Neural cell (in vitro differentiated cells): ENCODE measurements around the gene RETN. TPM values are rescaled to one million over a fixed set of nuclear protein-coding genes. Genes with fewer than 3 reads are reported as not detected.

Experiments
- H2AFZ ChIP-seq: fragments of 200-600, 300-800 bp; sonication (generic), shearing (Covaris generic); 2 replicates; pipeline ENCODE4 v1.6.0; 2014; ENCODE audit warnings: low read depth, mild to moderate bottlenecking, antibody characterized with exemption, low read length, moderate library complexity
- H3F3A ChIP-seq: fragments of 200-600 bp; shearing (Covaris generic); 2 replicates; pipeline ENCODE4 v1.6.1; 2016; ENCODE audit warnings: mild to moderate bottlenecking, moderate library complexity, mixed read lengths, antibody characterized with exemption, low read length; ENCODE audit not compliant: insufficient read depth, poor library complexity, severe bottlenecking
- H3K27ac ChIP-seq: fragments of 200-600, 300-800 bp; sonication (generic), shearing (Covaris generic); 2 replicates; pipeline ENCODE4 v1.5.1; 2014; ENCODE audit warnings: mild to moderate bottlenecking, low read length, moderate library complexity
- H3K27me3 ChIP-seq: fragments of 300-800, 200-600 bp; sonication (generic), shearing (Covaris generic); 2 replicates; pipeline ENCODE4 v1.6.0; 2014; ENCODE audit warnings: mild to moderate bottlenecking, low read depth, low read length, moderate library complexity; ENCODE audit not compliant: insufficient read depth
- H3K36me3 ChIP-seq: fragments of 300-800, 200-600 bp; sonication (generic), shearing (Covaris generic); 2 replicates; pipeline ENCODE4 v1.5.1; 2014; ENCODE audit warnings: mild to moderate bottlenecking, antibody characterized with exemption, low read length, moderate library complexity; ENCODE audit not compliant: insufficient read depth
- H3K4me2 ChIP-seq: fragments of 300-800, 200-600 bp; sonication (generic), shearing (Covaris generic); 2 replicates; pipeline ENCODE4 v1.6.0; 2014; ENCODE audit warnings: mild to moderate bottlenecking, low read length
- H3K4me3 ChIP-seq: fragments of 300-800, 200-600 bp; sonication (generic), shearing (Covaris generic); 2 replicates; pipeline ENCODE4 v1.5.1; 2014; ENCODE audit warnings: mild to moderate bottlenecking, low read length, moderate library complexity
- H3K79me2 ChIP-seq: fragments of 200-600 bp; shearing (Covaris generic); replicated peaks from 2 replicates; pipeline ENCODE4 v1.6.0; 2014; ENCODE audit warnings: mild to moderate bottlenecking, low read length, moderate library complexity; ENCODE audit not compliant: insufficient read depth
- H3K9ac ChIP-seq: fragments of 300-800, 200-600 bp; sonication (generic), shearing (Covaris generic); 2 replicates; pipeline ENCODE4 v1.6.1; 2016; ENCODE audit warnings: mild to moderate bottlenecking, low read length, mixed read lengths
- H3K9me2 ChIP-seq: fragments of 200-600 bp; shearing (Covaris generic); 2 replicates; pipeline ENCODE4 v1.6.1; 2016; ENCODE audit warnings: mild to moderate bottlenecking, low read length, mixed read lengths; ENCODE audit not compliant: insufficient read depth
- H3K9me3 ChIP-seq: fragments of 200-600, 300-800 bp; sonication (generic), shearing (Covaris generic); 2 replicates; pipeline ENCODE4 v1.6.1; 2016; ENCODE audit warnings: mild to moderate bottlenecking, mixed run types, low read length, moderate library complexity, mixed read lengths
- H4K20me1 ChIP-seq: fragments of 200-600 bp; shearing (Covaris generic); 2 replicates; pipeline ENCODE4 v1.6.1; 2016; ENCODE audit warnings: mild to moderate bottlenecking, mixed run types; ENCODE audit not compliant: insufficient read depth
- EP300 ChIP-seq: fragments of 450-650 bp; conservative IDR thresholded peaks from 2 replicates; pipeline ENCODE4 v1.6.1; 2014; ENCODE audit warnings: antibody characterized with exemption, mild to moderate bottlenecking, moderate library complexity; ENCODE audit not compliant: poor library complexity, severe bottlenecking
- EZH2 ChIP-seq: fragments of 200-600, 300-800 bp; shearing (Covaris generic), sonication (generic); IDR thresholded peaks from 2 replicates; pipeline ENCODE4 v1.6.1; 2014; ENCODE audit warnings: antibody characterized with exemption, low read length, borderline replicate concordance, mild to moderate bottlenecking; ENCODE audit not compliant: insufficient read depth, poor library complexity, severe bottlenecking
- MXI1 ChIP-seq: fragments of 450-650 bp; conservative IDR thresholded peaks from 2 replicates; pipeline ENCODE4 v1.6.1; 2014; ENCODE audit warnings: antibody characterized with exemption, mild to moderate bottlenecking; ENCODE audit not compliant: poor library complexity, severe bottlenecking
- POLR2AphosphoS5 ChIP-seq: IDR thresholded peaks from 2 replicates; pipeline ENCODE4 v1.6.1; 2012
- RAD21 ChIP-seq: fragments of 450-650 bp; conservative IDR thresholded peaks from 2 replicates; pipeline ENCODE4 v1.6.1; 2014; ENCODE audit warnings: antibody characterized with exemption, mild to moderate bottlenecking, moderate library complexity
- REST ChIP-seq: IDR thresholded peaks from 2 replicates; pipeline ENCODE4 v1.6.1; 2012; ENCODE audit warnings: borderline replicate concordance
- SMC3 ChIP-seq: fragments of 450-650 bp; conservative IDR thresholded peaks from 2 replicates; pipeline ENCODE4 v1.6.1; 2014; ENCODE audit warnings: antibody characterized with exemption, mild to moderate bottlenecking, moderate library complexity; ENCODE audit not compliant: poor library complexity
- TAF1 ChIP-seq: IDR thresholded peaks from 2 replicates; pipeline ENCODE4 v1.6.1; 2012; ENCODE audit warnings: low read depth
- polyA plus RNA-seq: library from polyadenylated mRNA; depleted of rRNA; stranded (reverse); fragments of >200 nt; gene quantifications from 2 replicates; pipeline ENCODE4 v1.2.3, GENCODE V29; 2014
- TF ChIP-seq, protein P1 (sequence below): fragments of 450-650 bp; IDR thresholded peaks from 2 replicates; pipeline ENCODE4 v1.5.1; 2014; ENCODE audit warnings: antibody characterized with exemption, mild to moderate bottlenecking, moderate library complexity; ENCODE audit not compliant: poor library complexity, severe bottlenecking

RETN gene
- polyA plus RNA-seq, 1 donor from 2014 or later, result not detected

DNA sequence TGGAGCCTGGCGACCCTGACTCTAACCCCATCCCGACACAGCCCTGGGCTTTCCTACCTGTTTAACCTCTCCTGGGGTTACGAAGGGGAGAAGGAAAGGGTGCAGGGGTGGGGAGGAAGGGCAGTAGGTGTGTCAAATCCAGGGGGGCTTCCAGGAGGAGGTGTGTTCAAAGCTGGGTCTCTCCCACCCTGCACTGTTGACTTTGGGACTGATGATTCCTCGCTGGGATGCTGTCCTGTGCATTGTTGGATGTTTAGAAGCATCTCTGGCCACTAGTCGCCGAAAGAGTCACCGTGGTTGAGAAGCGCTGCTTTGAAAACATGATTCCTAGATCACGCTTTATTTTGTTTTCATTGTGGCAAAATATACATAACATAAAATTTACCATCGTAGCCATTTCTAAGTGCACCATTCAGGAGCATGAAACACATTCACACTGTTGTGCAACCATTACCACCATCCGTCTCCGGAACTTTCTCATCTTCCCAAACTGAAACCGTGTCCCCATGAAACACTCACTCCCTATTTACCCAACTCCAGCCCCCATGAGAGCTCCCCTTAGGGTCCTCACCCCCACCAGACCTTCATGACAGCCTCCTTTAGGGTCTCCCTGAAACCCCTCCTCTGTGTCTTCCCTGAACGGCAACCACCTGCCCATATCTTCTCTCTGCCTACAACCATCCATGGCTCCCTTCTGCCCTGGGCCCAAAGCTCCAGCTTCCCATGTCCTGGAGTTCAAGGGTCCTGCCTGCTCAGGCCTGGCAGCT is 37.5 kb downstream of the RETN start:
- Histone ChIP-seq H3K4me3 (no peak overlapping the region), H3K9ac (no peak overlapping the region), H3K79me2 (no peaks in the 10 kb centered on the region), H4K20me1 (no peaks in the 10 kb centered on the region), H3K4me2 (no peak overlapping the region), H3K9me2 (no peaks in the 10 kb centered on the region), H3K36me3 (no peaks in the 10 kb centered on the region), H3K27ac (no peak overlapping the region), H3F3A (no peaks in the 10 kb centered on the region), H3K9me3 (no peaks in the 10 kb centered on the region), H3K27me3 (no peaks in the 10 kb centered on the region), H2AFZ (no peak overlapping the region)
- no peak for TF ChIP-seq RAD21

DNA sequence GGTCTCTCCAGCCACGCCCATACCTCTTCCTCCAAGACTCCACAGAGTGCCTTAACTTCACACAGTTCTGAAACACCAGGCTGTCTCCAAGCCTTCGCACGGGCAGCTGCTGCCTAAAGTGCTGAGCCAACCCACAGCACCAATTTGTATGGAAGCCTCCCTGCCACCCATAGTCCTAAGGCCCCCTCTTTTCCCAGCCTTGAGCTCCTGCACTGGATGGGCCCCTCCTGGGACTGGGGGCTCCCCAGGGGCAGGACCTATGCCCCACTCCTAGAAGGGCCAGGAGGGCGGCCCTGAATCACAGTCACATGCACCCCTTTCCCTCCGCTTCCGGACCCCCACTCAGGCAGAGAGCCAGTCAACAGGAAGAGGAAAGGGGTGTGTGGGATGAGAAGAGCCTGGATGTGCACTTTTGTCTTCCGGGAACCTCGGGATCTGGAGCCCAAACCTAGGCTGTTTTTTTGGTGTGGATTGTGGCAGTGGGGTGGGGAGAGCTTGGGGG is 38.2 kb downstream of the RETN start:
- Histone ChIP-seq H3K9me2 (no peaks in the 10 kb centered on the region), H3K27ac (no peak overlapping the region), H4K20me1 (no peaks in the 10 kb centered on the region), H3K27me3 (no peaks in the 10 kb centered on the region), H3K4me2 (no peak overlapping the region), H3K79me2 (no peaks in the 10 kb centered on the region), H3K9ac (no peak overlapping the region), H2AFZ (no peak overlapping the region), H3K36me3 (no peaks in the 10 kb centered on the region), H3K4me3 (no peak overlapping the region), H3F3A (no peaks in the 10 kb centered on the region), H3K9me3 (no peaks in the 10 kb centered on the region)
- TF ChIP-seq MXI1, result no peak
- no peak for TF ChIP-seq TAF1
- TF ChIP-seq RAD21, result no peak
- no peak for TF ChIP-seq EP300
- no peak for TF ChIP-seq REST
- no peak for TF ChIP-seq POLR2AphosphoS5
- TF ChIP-seq EZH2, result no peak
- TF ChIP-seq SMC3, result no peak
- TF ChIP-seq, protein P1, sequence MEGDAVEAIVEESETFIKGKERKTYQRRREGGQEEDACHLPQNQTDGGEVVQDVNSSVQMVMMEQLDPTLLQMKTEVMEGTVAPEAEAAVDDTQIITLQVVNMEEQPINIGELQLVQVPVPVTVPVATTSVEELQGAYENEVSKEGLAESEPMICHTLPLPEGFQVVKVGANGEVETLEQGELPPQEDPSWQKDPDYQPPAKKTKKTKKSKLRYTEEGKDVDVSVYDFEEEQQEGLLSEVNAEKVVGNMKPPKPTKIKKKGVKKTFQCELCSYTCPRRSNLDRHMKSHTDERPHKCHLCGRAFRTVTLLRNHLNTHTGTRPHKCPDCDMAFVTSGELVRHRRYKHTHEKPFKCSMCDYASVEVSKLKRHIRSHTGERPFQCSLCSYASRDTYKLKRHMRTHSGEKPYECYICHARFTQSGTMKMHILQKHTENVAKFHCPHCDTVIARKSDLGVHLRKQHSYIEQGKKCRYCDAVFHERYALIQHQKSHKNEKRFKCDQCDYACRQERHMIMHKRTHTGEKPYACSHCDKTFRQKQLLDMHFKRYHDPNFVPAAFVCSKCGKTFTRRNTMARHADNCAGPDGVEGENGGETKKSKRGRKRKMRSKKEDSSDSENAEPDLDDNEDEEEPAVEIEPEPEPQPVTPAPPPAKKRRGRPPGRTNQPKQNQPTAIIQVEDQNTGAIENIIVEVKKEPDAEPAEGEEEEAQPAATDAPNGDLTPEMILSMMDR, result no peak
